Cortex of kidney (tissue), 1 donor: ENCODE data around the gene GABRB1.

ENCODE experiments used
- DNase-seq: peaks from one replicate; lab custom pipeline; 2025; lab: John Stamatoyannopoulos, UW

The GABRB1 gene

DNA sequence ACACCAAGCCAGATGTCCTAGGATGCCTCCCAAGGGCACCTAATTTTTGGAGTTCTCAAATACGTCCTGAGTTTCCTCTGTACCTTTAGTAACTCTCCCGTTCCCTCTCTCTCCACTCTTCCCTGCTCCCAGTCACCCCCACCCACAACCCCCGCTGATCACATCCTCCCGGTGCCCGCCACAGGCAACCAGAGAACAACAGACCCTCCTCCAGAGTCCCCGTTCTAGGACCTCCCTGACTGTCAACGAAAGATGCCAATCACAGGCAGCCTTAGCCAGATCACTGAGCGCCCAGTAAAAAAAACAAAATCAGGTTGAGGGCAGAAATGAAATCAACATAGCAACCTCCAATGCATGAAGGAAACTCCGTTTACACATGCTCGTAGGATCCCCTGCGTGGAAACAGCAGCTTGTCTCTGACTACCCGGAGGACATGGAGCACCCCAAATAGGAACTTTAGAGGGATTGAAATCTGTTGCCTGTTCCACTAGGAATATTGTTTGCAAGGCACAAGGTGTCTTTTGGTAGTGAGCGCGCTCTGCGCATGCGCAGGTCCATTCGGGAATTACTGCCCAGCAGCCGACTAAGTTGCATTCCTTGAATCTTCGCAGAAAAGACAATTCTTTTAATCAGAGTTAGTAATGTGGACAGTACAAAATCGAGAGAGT, at the start of gene GABRB1:
GABRB1 (plus strand) TSS at position 557 of the 668 bp plus-strand sequence.
- DNase-seq: no peak

DNA sequence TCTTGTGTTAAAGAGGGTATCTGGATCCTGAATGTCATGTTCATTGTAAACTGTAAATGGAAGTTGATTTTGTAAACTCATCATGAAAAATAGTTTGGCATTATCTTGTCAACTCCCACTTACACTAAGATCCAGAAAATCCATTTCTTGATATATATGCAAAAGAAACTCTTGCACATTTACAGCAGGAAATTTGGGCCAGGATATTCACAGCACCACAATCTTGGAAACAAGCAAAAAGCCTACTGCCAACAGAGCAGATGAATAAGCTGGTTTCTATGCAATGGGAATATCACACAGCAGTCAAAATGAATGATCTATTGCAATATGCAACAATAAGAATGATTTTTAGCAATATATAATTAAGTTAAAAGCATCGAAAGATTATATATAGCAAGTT, 46.6 kb upstream of the GABRB1 start:
- no peak for DNase-seq

DNA sequence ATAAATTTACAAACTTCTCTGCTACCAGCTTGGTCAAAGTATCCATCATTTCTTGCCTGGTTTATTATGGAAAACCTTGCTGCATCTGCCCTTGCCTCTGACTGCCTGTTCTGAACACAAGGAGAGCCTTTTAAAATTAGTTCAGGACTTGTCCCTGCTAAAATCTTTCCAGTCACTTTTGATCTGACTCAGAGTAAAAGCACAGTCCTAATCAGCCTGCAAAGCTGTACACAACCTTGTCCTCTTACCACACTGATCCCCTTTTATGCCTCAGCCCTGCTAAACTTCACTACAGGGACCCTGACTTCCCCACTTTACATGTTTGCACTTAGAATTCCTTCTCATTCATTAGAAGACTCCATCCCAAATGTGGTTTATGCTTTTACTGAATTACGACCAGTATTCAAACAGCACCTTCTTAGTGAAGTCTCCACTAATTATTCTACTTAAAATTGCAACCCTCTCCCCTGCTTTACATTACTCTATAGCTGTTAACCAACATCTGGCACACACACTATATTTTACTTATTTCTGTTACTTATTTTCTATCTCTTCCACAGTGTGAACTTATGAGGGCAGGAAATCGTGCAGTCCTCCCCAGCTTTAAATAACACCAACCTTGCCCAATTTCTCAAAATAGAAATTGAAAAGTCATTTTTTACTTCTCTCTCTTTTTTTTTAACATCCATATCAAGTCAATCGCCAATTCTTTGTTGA, 44.3 kb upstream of the GABRB1 start:
- DNase-seq: no peak

DNA sequence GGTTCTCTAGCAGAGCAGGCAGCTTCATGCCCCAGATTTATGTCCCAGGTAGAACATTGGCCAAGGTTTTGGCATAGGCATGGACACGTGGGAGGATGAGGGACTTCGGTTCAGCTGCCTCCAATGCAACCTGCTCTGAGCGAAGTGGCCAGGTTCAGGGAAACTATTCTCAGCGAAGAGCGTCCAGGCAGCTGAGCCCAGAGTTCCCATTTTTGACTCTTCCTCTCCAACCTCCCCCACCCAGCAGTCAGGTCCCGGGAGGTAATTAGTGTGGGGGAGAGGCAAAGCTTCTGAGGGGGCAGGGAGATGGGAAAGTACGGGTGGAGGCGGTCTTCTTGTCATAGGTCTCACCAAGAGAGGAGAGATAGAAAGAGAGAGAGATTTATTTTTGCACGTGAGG, 39.0 kb upstream of the GABRB1 start:
- no peak for DNase-seq

DNA sequence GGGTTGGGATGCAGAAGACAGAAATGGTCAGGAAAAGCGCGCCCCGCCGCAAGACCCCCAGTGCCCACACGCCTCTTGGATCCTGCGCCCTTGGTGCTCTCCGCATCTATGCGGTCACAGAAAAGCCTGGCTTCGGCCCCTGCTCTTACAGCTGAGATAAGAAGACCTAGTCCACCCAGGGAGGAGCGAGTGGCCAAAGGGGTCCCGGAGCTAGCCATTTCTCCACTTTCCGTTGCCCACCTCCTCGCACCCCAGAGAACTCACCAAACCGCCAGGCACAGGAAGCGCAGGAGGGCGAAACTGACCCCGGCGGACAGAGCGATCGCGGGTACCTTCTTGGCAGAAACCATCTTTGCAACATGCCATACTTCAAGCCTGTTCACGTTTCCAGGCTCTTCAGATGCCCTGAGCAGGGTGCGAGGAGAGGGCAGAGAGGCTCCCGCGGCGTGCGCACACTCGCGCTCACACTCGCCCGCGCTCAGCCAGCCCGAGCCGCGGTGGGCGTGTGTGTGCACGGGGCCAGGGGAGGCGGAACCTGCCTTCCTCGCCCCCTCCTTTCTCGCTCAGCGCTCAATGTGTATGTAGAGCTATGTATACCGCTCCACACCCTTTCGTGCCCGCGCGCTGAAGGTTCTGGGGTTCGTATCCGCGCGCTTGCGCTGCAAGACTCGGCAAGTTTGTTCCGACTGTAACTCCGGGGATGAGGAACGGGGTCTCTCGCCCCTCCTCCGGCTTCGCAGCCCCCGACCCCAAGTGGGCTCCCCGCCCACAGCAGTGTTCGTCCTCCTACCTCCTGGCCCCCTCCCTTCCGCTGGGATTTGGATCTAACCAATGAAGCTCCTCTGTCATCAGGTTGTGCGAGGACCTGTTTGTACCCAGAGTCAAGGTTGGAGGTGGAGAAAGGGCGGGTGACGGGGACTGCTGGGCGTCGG, 38.0 kb upstream of the GABRB1 start, which contains the start of gene GABRA4:
GABRA4 (minus strand) TSS at position 507 of the 932 bp plus-strand sequence; CDS start at position 350, 157 bp downstream.
- no peak for DNase-seq

DNA sequence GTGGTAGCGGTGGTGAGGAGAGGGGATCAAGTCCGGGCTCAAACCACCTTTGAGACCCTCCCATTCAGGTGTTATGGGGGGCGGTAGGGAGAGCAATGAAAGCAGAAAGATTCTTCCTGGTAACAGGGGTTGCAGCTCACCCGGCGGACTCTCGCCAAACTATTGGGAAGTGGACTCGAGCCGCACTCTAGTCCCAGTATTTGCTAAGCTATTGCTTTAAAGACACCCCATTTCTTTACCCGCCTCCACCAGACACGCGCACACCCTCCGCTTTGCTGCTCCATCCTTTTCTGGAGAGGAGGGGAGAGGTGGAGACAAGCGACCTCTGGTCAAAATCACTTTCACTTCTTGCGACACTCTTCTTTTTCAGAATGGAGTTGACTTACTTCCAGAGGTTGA, 37.4 kb upstream of the GABRB1 start:
- DNase-seq: no peak

DNA sequence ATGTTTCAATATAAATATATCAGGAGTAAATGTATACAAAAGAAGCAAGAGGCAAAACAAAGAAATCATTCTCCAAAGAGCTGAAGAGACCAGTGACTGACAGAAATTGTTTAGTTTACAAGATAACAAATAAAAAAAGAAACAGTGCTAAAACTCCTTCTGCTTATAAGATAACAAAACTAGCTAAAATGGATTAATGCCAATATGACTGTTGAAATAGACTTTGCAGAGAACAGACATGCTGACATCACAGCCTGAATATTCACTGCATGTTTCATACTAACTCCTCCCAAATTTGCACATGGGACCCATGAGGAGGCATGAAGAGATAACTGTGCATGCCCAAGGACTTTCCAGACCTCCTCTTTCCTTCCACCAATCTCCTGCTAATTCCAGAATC, 31.8 kb upstream of the GABRB1 start:
- no peak for DNase-seq

DNA sequence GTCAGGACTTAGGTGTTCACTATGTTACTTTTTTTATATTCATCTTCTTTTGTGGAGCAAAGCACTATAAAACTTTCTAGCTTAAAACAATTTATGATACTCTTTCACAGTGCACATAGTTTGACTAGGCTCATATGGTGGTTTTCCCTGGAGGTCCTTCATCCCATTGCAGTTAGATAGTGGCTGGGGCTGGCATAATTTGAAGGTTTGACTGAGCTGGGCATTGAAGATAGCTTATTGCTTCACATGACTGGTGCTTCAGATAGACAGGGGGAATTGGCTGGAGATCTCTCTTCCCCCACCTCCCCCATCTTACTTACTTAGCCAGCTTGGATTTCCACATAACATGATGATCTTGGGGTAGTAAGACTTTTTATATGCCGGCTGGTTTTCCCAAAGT, 31.0 kb upstream of the GABRB1 start:
- no peak for DNase-seq

DNA sequence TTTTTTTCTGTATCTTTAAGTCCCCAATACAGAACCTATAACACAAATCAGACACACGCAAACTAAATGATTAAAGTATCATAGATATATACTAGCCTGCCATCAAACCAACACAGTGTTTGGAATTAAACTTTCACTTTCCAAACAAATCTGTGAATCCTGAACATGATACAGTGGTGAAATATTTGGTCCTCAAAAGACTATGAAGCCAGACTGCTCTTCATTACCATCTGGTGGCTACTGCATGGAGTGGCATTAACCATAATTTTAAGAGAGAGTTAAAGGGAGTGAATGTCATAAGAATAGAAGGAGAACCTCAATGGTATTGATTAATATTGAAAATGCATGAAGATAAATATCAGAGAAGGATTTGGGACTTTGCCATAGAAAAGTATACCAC, 28.8 kb upstream of the GABRB1 start:
- DNase-seq: no peak

DNA sequence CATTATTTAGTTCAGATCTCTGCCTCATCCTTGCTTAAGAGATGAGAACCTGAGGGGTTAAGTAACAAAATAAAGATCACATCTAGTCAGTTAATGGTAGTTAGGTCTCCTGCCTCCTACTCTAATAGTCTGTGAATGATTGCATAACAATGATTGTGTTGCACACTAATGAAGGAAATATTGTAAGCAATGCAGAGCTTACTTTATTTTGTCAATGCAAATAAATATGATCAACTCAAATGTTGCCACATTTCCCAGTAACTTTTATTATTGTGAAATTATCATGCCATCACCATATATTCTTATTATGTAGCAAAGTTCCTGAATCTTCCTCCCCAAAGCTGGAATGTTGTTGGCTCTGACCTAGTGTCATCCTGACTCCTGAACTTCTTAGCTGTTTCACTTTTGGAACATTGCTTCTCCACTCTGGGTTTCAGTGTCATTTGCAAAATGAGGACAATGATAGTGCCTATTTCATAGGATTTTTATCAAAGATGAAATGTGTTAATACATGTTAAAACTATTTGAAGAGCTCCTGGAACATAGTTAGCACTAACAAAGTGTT, 20.9 kb upstream of the GABRB1 start:
- DNase-seq: no peak

DNA sequence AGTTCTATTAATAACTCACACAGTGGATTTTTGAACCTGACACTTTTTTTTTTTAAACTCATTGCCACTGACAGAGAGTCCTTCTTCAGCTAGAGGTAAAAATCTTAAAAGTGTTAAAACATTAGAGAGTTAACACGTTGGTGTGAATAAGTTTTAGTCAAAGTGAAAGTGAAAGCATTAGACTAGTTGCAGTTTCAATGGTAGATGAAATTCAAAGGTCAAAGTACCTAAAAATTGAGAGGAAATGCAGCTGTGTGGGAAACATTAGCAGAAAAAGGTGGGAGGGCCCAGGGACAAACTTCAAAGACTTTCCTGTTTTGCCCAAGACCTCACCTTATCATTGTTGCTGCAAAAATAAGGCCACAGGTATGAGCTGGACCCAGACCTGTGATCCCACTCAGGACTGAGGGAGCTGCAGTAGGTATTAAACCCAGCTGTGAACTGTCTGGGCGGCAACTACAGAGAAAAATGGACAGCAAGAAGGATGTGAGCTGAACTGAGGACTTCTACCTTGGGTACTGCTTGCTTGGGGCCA, 20.4 kb upstream of the GABRB1 start:
- no peak for DNase-seq

DNA sequence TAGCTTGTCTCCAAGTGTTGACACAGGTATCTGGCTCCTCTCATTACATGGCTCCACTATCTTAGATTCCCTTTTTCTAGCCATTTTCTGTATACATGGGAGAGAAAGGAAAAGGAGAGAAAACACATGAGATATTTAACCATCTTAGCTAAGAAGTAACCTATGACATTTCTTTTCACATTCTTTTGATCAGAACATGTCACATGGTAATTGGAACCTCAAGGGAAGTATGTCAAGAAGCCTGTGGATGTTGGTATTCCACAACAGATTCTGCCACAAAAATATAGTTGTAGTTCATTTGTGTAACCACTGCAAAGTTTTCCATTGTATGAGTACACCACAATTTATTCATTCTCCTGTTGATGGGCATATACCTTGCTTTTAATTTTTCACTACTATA, 18.7 kb upstream of the GABRB1 start:
- no peak for DNase-seq

DNA sequence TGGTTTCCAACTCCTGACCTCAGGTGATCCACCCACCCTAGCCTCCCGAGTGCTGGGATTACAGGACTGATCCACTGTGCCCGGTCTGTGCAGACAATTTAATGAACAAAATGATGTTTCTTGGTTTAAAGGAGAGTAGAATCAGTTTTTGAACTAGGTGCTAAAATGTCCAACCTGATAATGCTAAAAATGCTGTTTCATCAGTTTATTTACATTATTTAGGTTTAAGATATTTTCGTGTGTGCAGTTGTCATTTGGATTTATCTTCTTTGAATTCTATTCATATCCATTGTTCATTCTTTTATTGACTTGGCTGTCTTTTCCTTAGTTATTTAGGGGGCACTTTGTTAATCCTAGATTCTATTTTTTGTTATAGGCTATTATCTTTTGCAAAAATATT, 18.0 kb upstream of the GABRB1 start:
- DNase-seq: no peak

DNA sequence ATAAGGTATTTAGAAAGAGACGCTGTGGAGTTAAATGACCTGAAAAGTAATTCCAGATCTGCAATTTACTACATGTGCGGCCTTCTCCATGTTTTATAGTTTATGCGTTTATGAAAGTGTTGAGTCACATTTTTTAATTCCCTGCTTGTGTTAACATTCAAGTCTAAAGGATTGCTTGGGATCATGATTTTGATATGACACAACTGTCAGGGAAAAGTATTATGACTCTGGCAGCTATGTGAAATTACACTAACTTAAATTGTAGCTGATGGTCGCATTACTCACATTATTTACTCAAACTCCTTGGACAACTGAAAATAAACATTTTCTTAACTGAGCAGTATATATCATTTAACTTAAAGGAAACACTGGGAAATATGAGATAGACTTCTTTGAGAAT, 14.3 kb upstream of the GABRB1 start:
- DNase-seq: no peak

DNA sequence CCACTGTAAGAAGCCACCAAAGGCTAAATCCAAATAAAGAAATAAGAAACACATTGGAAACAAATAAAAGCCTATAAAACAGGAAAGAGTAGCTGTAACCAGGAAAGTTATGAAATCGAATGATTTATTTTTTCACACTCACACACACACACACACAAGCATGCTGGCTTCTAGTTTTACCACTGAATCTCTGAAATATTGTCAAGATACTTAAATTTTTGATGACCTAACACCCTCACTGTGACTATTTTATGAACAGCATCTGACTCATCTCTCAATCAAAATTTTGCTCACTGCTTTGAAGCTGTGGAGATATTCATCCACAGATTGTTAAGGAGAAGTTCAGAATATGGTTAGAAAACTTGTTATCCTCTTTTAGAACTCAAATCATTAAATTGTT, 13.9 kb upstream of the GABRB1 start:
- no peak for DNase-seq

DNA sequence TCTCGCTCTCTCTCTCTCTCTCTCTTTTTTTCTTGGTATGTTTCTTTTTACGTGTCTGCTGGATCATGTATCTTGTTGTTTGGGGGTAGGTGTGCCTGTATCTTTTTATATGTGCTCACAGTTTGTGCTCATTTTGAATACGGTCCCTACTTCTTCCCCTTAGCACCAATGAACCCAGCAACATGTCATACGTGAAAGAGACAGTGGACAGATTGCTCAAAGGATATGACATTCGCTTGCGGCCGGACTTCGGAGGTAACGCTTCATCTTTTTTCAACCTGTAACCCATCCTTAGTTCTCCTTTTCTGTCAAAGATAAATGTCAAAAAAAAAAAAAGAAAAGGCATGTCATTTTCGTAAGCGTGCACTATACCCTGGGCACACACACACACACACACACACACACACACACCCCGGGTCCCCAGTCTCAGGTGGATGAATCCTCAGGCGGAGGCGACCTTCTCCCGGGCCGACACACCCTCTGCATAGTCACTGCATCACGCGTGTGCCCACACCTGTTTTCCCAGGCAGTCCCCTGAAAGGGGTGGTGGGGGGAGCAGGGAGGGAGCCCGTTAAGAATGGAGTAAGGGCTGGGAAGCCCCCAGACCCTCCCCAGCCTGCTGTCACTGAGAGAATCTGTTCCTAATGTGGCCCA, 511 bp downstream of the GABRB1 start:
- no peak for DNase-seq

DNA sequence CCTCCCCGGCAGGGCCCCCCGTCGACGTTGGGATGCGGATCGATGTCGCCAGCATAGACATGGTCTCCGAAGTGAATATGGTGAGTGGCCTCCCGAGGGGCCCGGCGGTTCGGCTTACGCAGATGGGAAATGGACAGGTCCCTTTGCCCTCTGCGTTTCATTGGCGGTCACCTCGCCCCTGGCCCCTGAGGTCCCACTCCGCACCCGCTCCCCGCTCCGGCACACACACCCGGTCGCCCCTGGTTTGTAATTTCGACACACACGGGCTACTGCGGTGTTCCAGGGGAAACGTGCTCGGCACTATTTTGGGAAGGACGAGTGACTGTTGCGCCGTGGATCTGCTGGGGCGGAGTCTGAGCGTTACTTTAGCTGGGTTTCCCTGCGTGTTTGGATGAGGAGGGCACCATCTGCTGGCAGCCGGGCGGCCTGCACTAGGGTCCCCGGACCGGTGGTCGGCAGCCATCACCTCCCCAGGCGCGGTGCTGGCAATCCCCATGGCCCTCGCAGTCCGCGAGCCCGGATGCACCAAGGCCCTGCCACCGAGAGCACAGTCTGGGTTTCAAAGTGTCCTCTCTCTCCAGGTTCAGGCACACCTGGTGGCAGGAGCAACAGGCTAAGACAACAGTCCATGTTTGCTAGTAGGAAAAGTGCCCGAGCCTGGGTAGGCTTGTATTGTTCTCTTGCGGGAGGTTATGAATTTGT, 1.2 kb downstream of the GABRB1 start:
- DNase-seq: no peak

DNA sequence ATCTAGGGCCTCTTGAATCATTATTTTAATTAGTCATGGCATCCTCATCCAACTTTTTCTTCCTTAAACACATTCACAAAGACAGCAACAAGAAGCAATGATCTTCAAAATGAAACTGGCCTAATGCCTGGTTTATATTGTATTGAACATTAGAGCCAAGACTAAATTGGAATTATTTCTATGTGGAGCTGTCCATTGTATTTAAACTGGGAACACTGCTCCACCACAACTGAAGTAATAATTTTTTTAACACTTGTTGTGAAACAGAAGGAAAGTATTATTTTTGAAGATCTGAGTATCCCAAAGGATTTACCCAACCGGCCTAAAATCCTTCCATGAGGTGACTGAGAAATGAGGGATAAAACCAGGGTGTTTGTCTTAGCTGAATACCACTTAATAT, 6.9 kb downstream of the GABRB1 start:
- no peak for DNase-seq

DNA sequence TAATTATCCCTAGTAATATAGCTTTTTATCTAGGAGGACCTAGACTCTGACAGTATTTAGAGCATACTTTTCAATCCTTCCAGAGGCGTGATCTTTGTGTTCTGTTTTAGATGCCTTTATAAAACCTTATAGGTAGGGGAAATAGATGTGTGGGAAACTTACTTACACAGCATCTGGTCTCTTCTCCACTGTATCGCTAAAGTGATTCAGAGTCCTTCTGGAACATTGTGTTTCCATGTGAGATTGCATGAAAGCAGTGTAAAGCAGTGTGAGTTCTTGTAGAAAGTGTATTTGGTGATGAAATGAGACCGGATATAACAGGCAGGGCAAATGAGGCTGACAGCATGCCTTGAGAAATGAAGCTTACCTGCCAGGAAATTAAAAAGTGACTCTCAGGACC, 9.5 kb downstream of the GABRB1 start:
- DNase-seq: no peak

DNA sequence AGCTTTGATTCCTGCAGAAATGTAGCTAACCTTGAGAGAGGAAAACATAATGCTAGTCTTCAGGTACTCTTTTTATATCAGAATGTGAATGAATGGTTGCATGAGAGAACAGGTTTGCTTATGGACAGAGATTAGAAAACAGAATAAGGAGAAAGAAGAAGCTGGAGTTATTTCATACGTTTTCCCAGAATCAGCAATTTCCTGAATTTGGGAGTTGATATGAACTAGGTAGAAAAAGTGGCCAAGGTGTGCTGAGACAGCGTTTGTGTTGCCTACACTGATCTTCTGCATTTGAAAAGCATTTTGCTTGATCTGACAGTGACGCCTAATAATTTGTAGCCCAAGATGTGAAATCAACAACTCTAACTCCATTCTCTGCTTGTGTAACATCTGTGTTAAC, 12.5 kb downstream of the GABRB1 start:
- DNase-seq: no peak

DNA sequence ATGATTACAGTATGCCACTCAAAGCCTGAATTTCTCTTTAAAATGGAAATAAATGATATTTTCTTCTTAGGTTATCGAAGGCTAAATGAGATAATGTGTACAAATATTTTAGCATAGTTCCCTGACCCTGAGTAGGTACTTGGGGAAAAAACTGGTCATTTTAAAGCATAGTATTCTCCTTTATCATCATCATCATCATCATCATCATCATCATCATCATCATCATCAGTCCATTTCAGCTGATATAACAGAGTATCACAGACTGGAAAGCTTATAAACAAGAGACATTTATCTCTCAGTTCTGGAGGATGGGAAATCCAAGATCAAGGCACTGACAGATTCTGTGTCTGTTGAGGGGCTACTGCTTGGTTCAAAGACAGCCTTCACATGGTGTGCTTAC, 13.9 kb downstream of the GABRB1 start:
- no peak for DNase-seq
